T-helper 9 cell (primary cell): ENCODE results near the gene MYO6.

Experiments used
- DNase-seq: peaks from one replicate; pipeline ENCODE4 v3.0.0-alpha.2; 2020

Gene MYO6

GRCh38 chr6:75830959-75831885, 82.2 kb downstream of the MYO6 start:
- DNase-seq, result no peak

- no peak for DNase-seq
Observed at GRCh38 chr6:75834447-75834846, 85.4 kb downstream of the MYO6 start.

GRCh38 chr6:75842191-75842590, 93.2 kb downstream of the MYO6 start:
- DNase-seq, result no peak

- DNase-seq, result no peak
Observed at GRCh38 chr6:75842732-75843131, 93.7 kb downstream of the MYO6 start.

- DNase-seq, result no peak
Observed at GRCh38 chr6:75843396-75843795, 94.4 kb downstream of the MYO6 start.

- DNase-seq, result no peak
Observed at GRCh38 chr6:75848274-75848673, 99.2 kb downstream of the MYO6 start.

GRCh38 chr6:75849329-75850025, 100.4 kb downstream of the MYO6 start:
- DNase-seq, result no peak

- DNase-seq, result no peak
Observed at GRCh38 chr6:75850026-75850833, 101.2 kb downstream of the MYO6 start.

- no peak for DNase-seq
Observed at GRCh38 chr6:75852721-75853120, 103.7 kb downstream of the MYO6 start.

GRCh38 chr6:75853806-75854205, 104.8 kb downstream of the MYO6 start:
- DNase-seq, result no peak

GRCh38 chr6:75855052-75855451, 106.0 kb downstream of the MYO6 start:
- DNase-seq, result no peak

- no peak for DNase-seq
Observed at GRCh38 chr6:75856902-75857301, 107.9 kb downstream of the MYO6 start.

GRCh38 chr6:75863001-75863400, 114.0 kb downstream of the MYO6 start:
- no peak for DNase-seq

GRCh38 chr6:75863784-75864183, 114.7 kb downstream of the MYO6 start:
- DNase-seq, result no peak

- no peak for DNase-seq
Observed at GRCh38 chr6:75864446-75864845, 115.4 kb downstream of the MYO6 start.

GRCh38 chr6:75870389-75870788, 121.3 kb downstream of the MYO6 start:
- DNase-seq, result no peak

- no peak for DNase-seq
Observed at GRCh38 chr6:75874224-75874623, 125.2 kb downstream of the MYO6 start.

GRCh38 chr6:75876152-75876551, 127.1 kb downstream of the MYO6 start:
- DNase-seq, result no peak

GRCh38 chr6:75880305-75880704, 131.3 kb downstream of the MYO6 start:
- DNase-seq, result no peak

GRCh38 chr6:75882734-75883133, 133.7 kb downstream of the MYO6 start:
- no peak for DNase-seq

GRCh38 chr6:75884822-75885221, 135.8 kb downstream of the MYO6 start:
- no peak for DNase-seq

GRCh38 chr6:75892384-75892783, 143.3 kb downstream of the MYO6 start:
- no peak for DNase-seq

- no peak for DNase-seq
Observed at GRCh38 chr6:75893058-75893775, 144.2 kb downstream of the MYO6 start.
